Osteocyte (in vitro differentiated cells): ENCODE data around the gene MROH2A. TPM values are rescaled to one million over a fixed set of nuclear protein-coding genes. Genes with fewer than 3 reads are reported as not detected.

Source experiments
- DNase-seq: peaks from one replicate; pipeline ENCODE4 v3.0.0; 2021; ENCODE audit warnings: mixed read lengths; ENCODE audit not compliant: unreplicated experiment; ENCODE audit errors: extremely low spot score
- H3K27ac Mint-ChIP-seq: one replicate; pipeline ENCODE4 v1.8.0; 2021; ENCODE audit warnings: mild to moderate bottlenecking, mixed read lengths; ENCODE audit not compliant: unreplicated experiment
- H3K27me3 Mint-ChIP-seq: one replicate; pipeline ENCODE4 v1.8.0; 2021; ENCODE audit warnings: mixed read lengths; ENCODE audit not compliant: unreplicated experiment
- H3K36me3 Mint-ChIP-seq: one replicate; pipeline ENCODE4 v1.8.0; 2021; ENCODE audit warnings: mixed read lengths; ENCODE audit not compliant: unreplicated experiment
- H3K4me1 Mint-ChIP-seq: one replicate; pipeline ENCODE4 v1.8.0; 2021; ENCODE audit warnings: mixed read lengths; ENCODE audit not compliant: unreplicated experiment
- H3K4me3 Mint-ChIP-seq: one replicate; pipeline ENCODE4 v1.8.0; 2021; ENCODE audit warnings: mild to moderate bottlenecking, moderate library complexity, mixed read lengths; ENCODE audit not compliant: unreplicated experiment
- H3K9me3 Mint-ChIP-seq: one replicate; pipeline ENCODE4 v1.8.0; 2021; ENCODE audit warnings: mixed read lengths; ENCODE audit not compliant: unreplicated experiment
- CTCF ChIP-seq: fragments of 200-600 bp; sonication (generic); IDR thresholded peaks from 2 replicates; pipeline ENCODE4 v1.5.0; 2021; ENCODE audit warnings: antibody characterized with exemption, mild to moderate bottlenecking, moderate library complexity
- total RNA-seq: library from RNA; stranded (reverse); gene quantifications from 2 replicates; pipeline ENCODE4 v1.2.1, GENCODE V29; 2021

The MROH2A gene
- total RNA-seq, 1 donor from 2014 or later, result not detected

- no peaks in the 10 kb centered on the region for H3K9me3 Mint-ChIP-seq
- no peak for TF ChIP-seq CTCF
- DNase-seq, result no peak
- H3K4me3 Mint-ChIP-seq, result no peak overlapping the region
- no peak overlapping the region for H3K27ac Mint-ChIP-seq
- no peaks in the 10 kb centered on the region for H3K27me3 Mint-ChIP-seq
- peaks cover 15% of the 10 kb centered on the region for H3K4me1 Mint-ChIP-seq
- peaks cover 11% of the 10 kb centered on the region for H3K36me3 Mint-ChIP-seq
Measured at GRCh38 chr2:233847248-233847898, 69.2 kb downstream of the MROH2A start.

- DNase-seq, result peak; percentile 77
- Mint-ChIP-seq H3K27me3 (no peaks in the 10 kb centered on the region), H3K9me3 (no peaks in the 10 kb centered on the region), H3K27ac (no peak overlapping the region), H3K36me3 (peaks cover 5% of the 10 kb centered on the region), H3K4me3 (no peak overlapping the region), H3K4me1 (peaks cover 24% of the 10 kb centered on the region)
- TF ChIP-seq CTCF, result no peak
Measured at GRCh38 chr2:233848276-233848675, 70.1 kb downstream of the MROH2A start.

GRCh38 chr2:233849607-233850271, 71.6 kb downstream of the MROH2A start:
- H3K27ac Mint-ChIP-seq, result no peak overlapping the region
- peaks cover 3% of the 10 kb centered on the region for H3K36me3 Mint-ChIP-seq
- peak; percentile 68 for DNase-seq
- peaks cover 34% of the 10 kb centered on the region for H3K4me1 Mint-ChIP-seq
- TF ChIP-seq CTCF, result no peak
- H3K9me3 Mint-ChIP-seq, result no peaks in the 10 kb centered on the region
- no peak overlapping the region for H3K4me3 Mint-ChIP-seq
- no peaks in the 10 kb centered on the region for H3K27me3 Mint-ChIP-seq

- DNase-seq, result peak; percentile 72
- Mint-ChIP-seq H3K4me1 (peaks cover 34% of the 10 kb centered on the region), H3K27ac (peak overlapping the region; percentile 19), H3K27me3 (no peaks in the 10 kb centered on the region), H3K4me3 (no peak overlapping the region), H3K9me3 (no peaks in the 10 kb centered on the region), H3K36me3 (peaks cover 3% of the 10 kb centered on the region)
- TF ChIP-seq CTCF, result no peak
Measured at GRCh38 chr2:233850745-233851144, 72.6 kb downstream of the MROH2A start.

- no peak overlapping the region for H3K27ac Mint-ChIP-seq
- no peak for DNase-seq
- no peak overlapping the region for H3K4me3 Mint-ChIP-seq
Measured at GRCh38 chr2:233851169-233851568, 73.0 kb downstream of the MROH2A start.

More at GRCh38 chr2:233851169-233851568, 73.0 kb downstream of the MROH2A start:
- peaks cover 33% of the 10 kb centered on the region for H3K4me1 Mint-ChIP-seq
- no peaks in the 10 kb centered on the region for H3K9me3 Mint-ChIP-seq
- no peak for TF ChIP-seq CTCF
- peaks cover 3% of the 10 kb centered on the region for H3K36me3 Mint-ChIP-seq
- no peaks in the 10 kb centered on the region for H3K27me3 Mint-ChIP-seq
